HCT116 (cell line): ENCODE results near the gene LDB2. TPM values are rescaled to one million over a fixed set of nuclear protein-coding genes. Genes with fewer than 3 reads are reported as not detected.

Source experiments
- ATAC-seq: fragments of 200-7000 bp; cut with Tn5 transposase; 2 replicates; pipeline ENCODE4 v1.9.1; 2020; ENCODE audit warnings: mild to moderate bottlenecking, moderate library complexity
- BruUV-seq: library from RNA; stranded (reverse); fragments of 400-500 nt; replicated peaks from 2 replicates; lab custom pipeline; 2021; lab: Mats Ljungman, UMichigan
- CTCF ChIA-PET: fragments of 300-600 bp; sonication (Branson Sonifier 250); formaldehyde crosslinking; loops from one replicate; lab custom pipeline; 2021; ENCODE audit warnings: antibody characterized with exemption; lab: Charles Lee
- POLR2A ChIA-PET: fragments of 300-600, 350-600 bp; sonication (Branson Sonifier 250); formaldehyde crosslinking; loops from one replicate; lab custom pipeline; 2021; ENCODE audit warnings: antibody characterized with exemption; lab: Charles Lee
- RAD21 ChIA-PET, 2 experiments: fragments of 300-600 bp; sonication (Branson Sonifier 250); formaldehyde crosslinking; loops; one replicate each; lab custom pipeline; 2023; ENCODE audit warnings: low total read pairs in 2 of 2; ENCODE audit not compliant: uncharacterized antibody in 2 of 2, unreplicated experiment in 2 of 2, low non-redundant PET in 1 of 2; lab: Charles Lee
- DNase-seq: peaks from one replicate; pipeline ENCODE4 v3.0.0-alpha.2; 2010; ENCODE audit warnings: low read depth, low spot score
- H2AFZ ChIP-seq: fragments of 200-600 bp; shearing (Covaris generic), sonication (generic); 2 replicates; pipeline ENCODE4 v1.6.1; 2017; ENCODE audit warnings: low read depth, mixed run types, mixed read lengths, antibody characterized with exemption, low read length; ENCODE audit not compliant: poor library complexity, severe bottlenecking
- H3K27ac ChIP-seq: 2 replicates; pipeline ENCODE4 v1.5.1; 2012; ENCODE audit warnings: low read depth, low read length
- H3K27me3 ChIP-seq: fragments of 200-600 bp; sonication (generic); 2 replicates; pipeline ENCODE4 v1.6.1; 2016; ENCODE audit warnings: mixed run types, low read length, mixed read lengths; ENCODE audit not compliant: insufficient read depth
- H3K36me3 ChIP-seq, 2 experiments: fragments of 200-500 bp in 1 of 2; fragments of 200-600 bp in 1 of 2; sonication (Bioruptor generic) in 1 of 2; sonication (generic) in 1 of 2; 2 replicates each; pipeline versions ENCODE4 v1.5.1 to v1.6.1; 2014 to 2016; ENCODE audit warnings: low read length in 2 of 2, inconsistent platforms in 1 of 2, mixed read lengths in 1 of 2, mixed run types in 1 of 2; ENCODE audit not compliant: insufficient read depth in 2 of 2, control insufficient read depth in 1 of 2
- H3K4me1 ChIP-seq, 2 experiments: fragments of 200-600 bp in 1 of 2; sonication (generic) in 1 of 2; 2 replicates each; pipeline versions ENCODE4 v1.5.1 to v1.6.1; 2012 to 2017; ENCODE audit warnings: low read length in 2 of 2, inconsistent platforms in 1 of 2, mild to moderate bottlenecking in 1 of 2, mixed read lengths in 1 of 2, mixed run types in 1 of 2, moderate library complexity in 1 of 2; ENCODE audit not compliant: insufficient read depth in 2 of 2, control insufficient read depth in 1 of 2
- H3K4me2 ChIP-seq: fragments of 200-600 bp; sonication (generic); 2 replicates; pipeline ENCODE4 v1.6.1; 2017; ENCODE audit warnings: mixed run types, low read length, mixed read lengths
- H3K4me3 ChIP-seq, 2 experiments: fragments of 200-600 bp in 1 of 2; sonication (generic) in 1 of 2; replicated peaks in 1 of 2; 2 replicates each; pipeline ENCODE4 v1.5.1; 2011 to 2016; ENCODE audit warnings: low read length in 2 of 2, control low read depth in 1 of 2, low read depth in 1 of 2, mild to moderate bottlenecking in 1 of 2, mixed read lengths in 1 of 2, mixed run types in 1 of 2
- H3K79me2 ChIP-seq: fragments of 200-600 bp; sonication (generic); 2 replicates; pipeline ENCODE4 v1.6.1; 2017; ENCODE audit warnings: mild to moderate bottlenecking, mixed run types, low read length, moderate library complexity, mixed read lengths; ENCODE audit not compliant: insufficient read depth
- H3K9ac ChIP-seq: fragments of 200-600 bp; sonication (generic); 2 replicates; pipeline ENCODE4 v1.6.1; 2016; ENCODE audit warnings: low read length, mixed read lengths
- H3K9me2 ChIP-seq: fragments of 200-600 bp; sonication (generic), shearing (Covaris generic); 2 replicates; pipeline ENCODE4 v1.6.1; 2017; ENCODE audit warnings: mixed run types, mild to moderate bottlenecking, moderate library complexity; ENCODE audit not compliant: insufficient read depth
- H3K9me3 ChIP-seq, 2 experiments: fragments of 200-500 bp in 1 of 2; fragments of 200-600 bp in 1 of 2; sonication (Bioruptor generic) in 1 of 2; sonication (generic) in 1 of 2; 2 replicates each; pipeline ENCODE4 v1.6.1; 2014 to 2017; ENCODE audit warnings: low read length in 2 of 2, mixed read lengths in 2 of 2, inconsistent platforms in 1 of 2, low read depth in 1 of 2, mild to moderate bottlenecking in 1 of 2, mixed run types in 1 of 2, moderate library complexity in 1 of 2; ENCODE audit not compliant: control insufficient read depth in 1 of 2, insufficient read depth in 1 of 2
- H4K20me1 ChIP-seq: fragments of 200-600 bp; sonication (generic), shearing (Covaris generic); 2 replicates; pipeline ENCODE4 v1.6.1; 2017; ENCODE audit warnings: mixed run types, mild to moderate bottlenecking, moderate library complexity; ENCODE audit not compliant: insufficient read depth
- CBX3 ChIP-seq: IDR thresholded peaks from 2 replicates; pipeline ENCODE4 v1.6.1; 2012; ENCODE audit warnings: low read depth
- CEBPB ChIP-seq: IDR thresholded peaks from 2 replicates; pipeline ENCODE4 v1.6.1; 2012; ENCODE audit warnings: low read depth
- EGR1 ChIP-seq: IDR thresholded peaks from 2 replicates; pipeline ENCODE4 v1.6.1; 2012; ENCODE audit warnings: low read depth
- ELF1 ChIP-seq: IDR thresholded peaks from 2 replicates; pipeline ENCODE4 v1.6.1; 2012; ENCODE audit warnings: low read depth, borderline replicate concordance
- EZH2 ChIP-seq: fragments of 200-600 bp; sonication (generic); IDR thresholded peaks from 2 replicates; pipeline ENCODE4 v1.6.1; 2017; ENCODE audit warnings: antibody characterized with exemption, mixed run types
- EZH2phosphoT487 ChIP-seq: fragments of 200-600 bp; IDR thresholded peaks from 2 replicates; pipeline ENCODE4 v1.6.1; 2018; ENCODE audit warnings: antibody characterized with exemption, borderline replicate concordance
- FOSL1 ChIP-seq: IDR thresholded peaks from 2 replicates; pipeline ENCODE4 v1.6.1; 2012; ENCODE audit warnings: low read depth
- JUND ChIP-seq: IDR thresholded peaks from 2 replicates; pipeline ENCODE4 v1.6.1; 2012
- POLR2AphosphoS5 ChIP-seq: IDR thresholded peaks from 2 replicates; pipeline ENCODE4 v1.6.1; 2011; ENCODE audit warnings: mild to moderate bottlenecking, low read depth, low read length, moderate library complexity
- RAD21 ChIP-seq: IDR thresholded peaks from 2 replicates; pipeline ENCODE4 v1.6.1; 2012; ENCODE audit warnings: low read depth, mild to moderate bottlenecking
- REST ChIP-seq: IDR thresholded peaks from 2 replicates; pipeline ENCODE4 v1.6.1; 2012; ENCODE audit warnings: low read depth
- SIN3A ChIP-seq: IDR thresholded peaks from 2 replicates; pipeline ENCODE4 v1.6.1; 2012; ENCODE audit warnings: low read depth
- SP1 ChIP-seq: IDR thresholded peaks from 2 replicates; pipeline ENCODE4 v1.6.1; 2012; ENCODE audit warnings: low read depth
- TCF7L2 ChIP-seq: IDR thresholded peaks from 2 replicates; pipeline ENCODE4 v1.7.0; 2011; ENCODE audit warnings: borderline replicate concordance, inconsistent platforms; ENCODE audit not compliant: insufficient read depth, insufficient read length; ENCODE audit errors: extremely low read depth
- YY1 ChIP-seq: IDR thresholded peaks from 2 replicates; pipeline ENCODE4 v1.6.1; 2011; ENCODE audit warnings: low read length, low read depth, moderate library complexity, mild to moderate bottlenecking; ENCODE audit not compliant: insufficient replicate concordance; ENCODE audit errors: extremely low read depth
- ZBTB33 ChIP-seq: IDR thresholded peaks from 2 replicates; pipeline ENCODE4 v1.6.1; 2011; ENCODE audit warnings: mild to moderate bottlenecking, low read length, moderate library complexity; ENCODE audit not compliant: insufficient replicate concordance; ENCODE audit errors: extremely low read depth
- ZFX ChIP-seq: fragments of 450-650 bp; IDR thresholded peaks from 2 replicates; pipeline ENCODE4 v1.6.1; 2017
- ZNF274 ChIP-seq: fragments of 200-500 bp; sonication (Bioruptor generic); IDR thresholded peaks from 2 replicates; pipeline ENCODE4 v1.6.1; 2014; ENCODE audit warnings: mild to moderate bottlenecking, low read depth, low read length, inconsistent platforms
- intact Hi-C: fragments of 100-400 bp; cut with micrococcal nuclease; formaldehyde crosslinking; loops from 2 replicates; pipeline ENCODE4 v1.10.0; 2022
- total RNA-seq: library from RNA; stranded (reverse); gene quantifications from one replicate; pipeline ENCODE4 v1.2.1, GENCODE V29; 2021; ENCODE audit not compliant: unreplicated experiment

The LDB2 gene
- total RNA-seq, 1 experiment from 2014 or later = 0.12 TPM

GRCh38 chr4:16908377-16909021, 10.1 kb upstream of the LDB2 start:
- RAD21 ChIA-PET = no interaction called here
- CTCF ChIA-PET = no interaction called here
- no peak overlapping the region for H2AFZ ChIP-seq
- H3K4me3 ChIP-seq = no peak overlapping the region
- no peak overlapping the region for H3K27ac ChIP-seq
- no peak overlapping the region for H3K9ac ChIP-seq
- no peak for ATAC-seq
- DNase-seq = no peak
- no peaks in the 10 kb centered on the region for H3K79me2 ChIP-seq
- no peak for TF ChIP-seq YY1
- no peak for TF ChIP-seq FOSL1
- no peak for TF ChIP-seq REST
- no peak for TF ChIP-seq JUND
- TF ChIP-seq RAD21 = no peak
- no peak for TF ChIP-seq ZNF274
- TF ChIP-seq CBX3 = no peak
- TF ChIP-seq ZBTB33 = no peak
- TF ChIP-seq EZH2 = no peak
- no peak for TF ChIP-seq EGR1
- no peak for TF ChIP-seq CEBPB
- no peak for TF ChIP-seq POLR2AphosphoS5
- no peak for TF ChIP-seq SIN3A
- TF ChIP-seq SP1 = no peak
- TF ChIP-seq ZFX = no peak
- no peak for TF ChIP-seq ELF1
- TF ChIP-seq EZH2phosphoT487 = no peak
- TF ChIP-seq TCF7L2 = no peak
- intact Hi-C loops = no loop called here
- POLR2A ChIA-PET = no interaction called here
- H3K36me3 ChIP-seq = no peaks in the 10 kb centered on the region
- H4K20me1 ChIP-seq = no peaks in the 10 kb centered on the region
- peaks cover 19% of the 10 kb centered on the region for H3K27me3 ChIP-seq
- H3K9me3 ChIP-seq = no peaks in the 10 kb centered on the region
- H3K9me2 ChIP-seq = no peaks in the 10 kb centered on the region
- no peak overlapping the region for H3K4me2 ChIP-seq
- BruUV-seq = no TSS peak
- H3K4me1 ChIP-seq = no peaks in the 10 kb centered on the region
